GM21528 (cell line): ENCODE results near the gene IFI27.
"Not testable (repeated sequence)": the region's sequence is repeated elsewhere in the genome, so short reads cannot be mapped to it uniquely, and the experiment has no call there.

Source experiments
- ATAC-seq: cut with Tn5 transposase; IDR thresholded peaks from one replicate; pipeline ENCODE4 v1.9.1; 2021; ENCODE audit warnings: mild to moderate bottlenecking, moderate library complexity; ENCODE audit not compliant: unreplicated experiment, low FRiP score

The IFI27 gene

GRCh38 chr14:94110552-94111181 is at the start of gene IFI27:
IFI27 (plus strand) TSS chr14:94110736.
- ATAC-seq = no peak

- no peak for ATAC-seq
Measured at GRCh38 chr14:94062344-94062940, 48.1 kb upstream of the IFI27 start.

DNA sequence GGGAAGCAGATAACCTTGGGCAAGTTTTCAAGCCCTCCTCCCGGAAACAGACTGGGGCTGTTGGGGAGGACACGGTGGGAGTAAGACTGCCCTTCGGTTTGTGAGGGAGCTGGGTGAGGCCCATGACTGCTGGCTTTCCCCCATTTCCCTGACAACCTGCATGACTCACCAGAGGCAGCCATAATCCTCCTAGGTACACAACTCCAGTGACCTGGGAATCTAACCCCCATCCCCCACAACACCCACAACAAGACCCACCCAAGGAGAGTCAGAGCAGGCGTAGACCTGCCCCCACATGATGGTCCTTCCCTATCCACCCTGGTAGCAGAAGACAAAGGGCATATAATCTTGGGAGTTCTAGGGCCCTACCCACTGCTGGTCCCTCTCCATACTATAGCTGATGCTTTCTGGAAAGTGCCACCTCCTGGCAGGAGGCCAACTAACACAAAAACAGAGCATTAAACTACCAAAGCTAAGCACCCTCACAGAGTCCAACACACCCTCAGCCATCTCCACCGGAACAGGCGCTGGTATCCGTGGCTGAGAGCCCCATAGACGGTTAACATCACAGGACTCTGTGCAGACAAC is 44.4 kb upstream of the IFI27 start:
- no peak for ATAC-seq

- ATAC-seq = not testable (repeated sequence)
Measured at GRCh38 chr14:94072076-94072475, 38.5 kb upstream of the IFI27 start.

DNA sequence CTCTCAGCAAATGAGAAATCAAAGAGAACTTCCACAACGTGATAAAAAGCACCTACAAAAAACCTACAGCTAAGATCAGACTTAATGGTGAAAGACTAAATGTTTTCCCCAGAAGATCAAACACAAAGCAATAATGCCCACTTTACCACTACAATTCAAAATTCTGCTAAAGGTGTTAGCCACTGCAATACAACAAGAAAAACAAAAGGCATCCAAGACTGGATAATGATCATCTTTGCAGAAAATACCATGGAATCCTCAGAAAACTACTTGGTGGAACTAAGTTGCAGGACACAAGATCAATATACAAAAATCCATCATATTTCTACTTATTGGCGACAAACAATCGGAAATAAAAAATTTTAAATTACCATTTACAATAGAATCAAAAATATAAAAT is 36.0 kb upstream of the IFI27 start:
- no peak for ATAC-seq

- ATAC-seq = no peak
Measured at GRCh38 chr14:94075008-94075407, 35.5 kb upstream of the IFI27 start.

GRCh38 chr14:94077111-94077821 is 33.3 kb upstream of the IFI27 start:
- no peak for ATAC-seq

DNA sequence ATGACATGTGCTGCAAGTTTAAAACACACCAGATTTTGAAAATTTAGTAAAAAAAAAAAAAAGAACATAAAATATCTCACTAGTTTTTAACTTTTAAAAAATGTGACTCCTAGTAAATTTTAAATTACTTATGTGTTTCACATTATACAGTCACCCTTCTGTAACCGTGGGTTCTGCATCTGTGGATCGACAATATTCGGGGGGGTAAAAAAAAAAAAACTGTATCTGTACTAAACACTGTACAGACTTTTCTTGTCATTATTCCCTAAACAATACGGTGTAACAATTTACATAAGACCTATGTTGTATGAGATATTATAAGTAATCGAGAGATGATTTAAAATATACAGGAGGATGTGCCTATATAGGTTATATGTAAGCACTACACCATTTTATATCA is 32.7 kb upstream of the IFI27 start:
- no peak for ATAC-seq

DNA sequence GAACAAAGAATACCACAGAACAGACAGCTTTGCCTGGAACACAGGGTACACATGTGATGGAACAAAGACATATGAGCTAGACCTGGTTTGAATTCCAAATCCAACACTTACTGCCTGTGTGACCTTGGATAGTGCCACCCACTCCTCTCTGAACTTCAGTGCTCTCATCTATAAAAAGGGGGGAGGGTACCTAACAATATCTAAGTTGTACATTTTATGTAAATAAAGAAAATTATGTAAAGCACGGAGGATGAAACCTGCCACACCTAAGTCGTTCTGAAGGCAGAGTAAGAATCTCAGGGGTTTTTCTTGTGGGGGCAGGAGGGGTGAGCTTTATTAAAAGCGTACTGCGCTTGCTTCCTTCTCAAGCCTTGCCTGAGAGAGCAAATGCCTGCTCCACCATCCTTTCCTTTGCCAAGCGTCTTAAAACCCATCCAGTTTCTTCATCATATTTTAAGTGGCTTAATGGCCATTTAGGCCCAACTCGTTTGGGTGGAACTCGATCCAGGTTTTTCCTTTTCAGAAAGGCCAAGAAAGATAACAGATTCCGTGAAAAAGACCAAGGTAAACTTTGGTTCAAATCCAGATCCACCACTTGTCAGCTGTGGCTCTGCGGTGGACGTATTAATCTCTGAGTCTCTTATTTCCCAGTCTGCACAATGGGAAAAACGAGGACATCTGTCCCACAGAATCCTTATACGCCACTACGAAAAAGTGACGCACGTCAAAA is 30.5 kb upstream of the IFI27 start:
- no peak for ATAC-seq

- peak; percentile 98 for ATAC-seq
Measured at GRCh38 chr14:94080621-94081385, 29.7 kb upstream of the IFI27 start, which contains the start of the genes DDX24 and IFI27L1. DDX24 (minus strand) TSS chr14:94081202; CDS start chr14:94079742, 1,460 bp downstream. IFI27L1 (plus strand) TSS chr14:94081310; CDS start chr14:94096938, 15,628 bp downstream.

GRCh38 chr14:94081386-94081820 is 29.1 kb upstream of the IFI27 start:
- ATAC-seq = peak; percentile 32

- no peak for ATAC-seq
Measured at GRCh38 chr14:94087891-94088290, 22.6 kb upstream of the IFI27 start.

GRCh38 chr14:94088516-94088915 is 22.0 kb upstream of the IFI27 start:
- ATAC-seq = no peak

- ATAC-seq = no peak
Measured at GRCh38 chr14:94089479-94089878, 21.1 kb upstream of the IFI27 start.

DNA sequence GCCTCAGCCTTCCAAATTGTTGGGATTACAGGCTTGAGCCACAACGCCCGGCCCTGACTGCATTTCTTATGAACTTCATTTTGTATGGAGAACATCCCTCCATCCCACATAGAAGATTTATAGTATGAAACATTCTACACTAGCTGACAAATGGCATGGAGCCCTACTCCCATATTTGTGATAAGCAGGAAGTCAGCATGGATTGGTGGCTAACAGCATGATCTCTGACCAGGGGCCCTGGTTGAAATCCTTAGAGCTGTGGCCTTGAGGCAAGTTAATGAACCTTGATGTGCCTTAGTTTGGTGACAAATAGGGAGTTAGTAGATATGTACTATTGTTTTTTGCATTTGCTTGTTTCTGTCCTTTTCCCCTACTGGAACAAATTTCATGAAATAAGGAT is 17.1 kb upstream of the IFI27 start:
- no peak for ATAC-seq

GRCh38 chr14:94097091-94097490 is 13.4 kb upstream of the IFI27 start:
- no peak for ATAC-seq

GRCh38 chr14:94098326-94098992 is 12.1 kb upstream of the IFI27 start:
- ATAC-seq = no peak

DNA sequence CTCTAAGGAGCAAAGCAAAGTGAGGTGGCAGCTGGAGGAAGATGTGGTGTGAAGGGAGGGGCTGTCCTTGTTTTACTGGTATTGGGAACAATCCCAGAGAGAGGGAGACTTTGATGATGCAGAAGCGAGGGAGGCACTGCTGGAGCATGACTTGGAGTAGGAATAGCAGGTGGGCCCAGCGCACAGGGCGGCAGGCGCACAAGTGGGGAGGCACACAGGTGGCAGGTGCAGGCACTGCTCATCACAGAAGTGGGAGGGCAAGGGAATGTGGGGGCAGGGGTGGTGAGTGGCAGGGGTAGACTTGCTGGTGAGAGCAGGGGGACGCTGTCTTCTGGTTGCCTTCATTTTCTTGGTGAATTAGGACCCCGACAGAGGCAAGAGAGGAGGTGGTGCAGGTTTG is 11.5 kb upstream of the IFI27 start:
- no peak for ATAC-seq

- no peak for ATAC-seq
Measured at GRCh38 chr14:94100847-94101246, 9.7 kb upstream of the IFI27 start.
